H1 (cell line): ENCODE measurements around the gene FASN. TPM values are rescaled to one million over a fixed set of nuclear protein-coding genes. Genes with fewer than 3 reads are reported as not detected.

Experiments used
- CHD2 ChIP-seq: IDR thresholded peaks from 2 replicates; pipeline ENCODE4 v1.6.1; 2012; ENCODE audit warnings: low read length, improper control_type of control experiment
- USF2 ChIP-seq: IDR thresholded peaks from 2 replicates; pipeline ENCODE4 v1.6.1; 2011; ENCODE audit warnings: low read length, improper control_type of control experiment
- polyA plus RNA-seq, 7 experiments: library from polyadenylated mRNA; depleted of rRNA in 3 of 7; stranded (reverse) in 5 of 7; unstranded in 2 of 7; fragments of >200 nt in 5 of 7; fragments of 200-250 nt in 2 of 7; gene quantifications; 1 replicate in 5 of 7; 2 replicates in 1 of 7; 4 replicates in 1 of 7; pipeline versions ENCODE4 v1.2.1 to v1.2.3, GENCODE V29; 2011 to 2013; ENCODE audit warnings: missing spikeins in 2 of 7, mixed read lengths in 2 of 7
- total RNA-seq: library from RNA; stranded (reverse); fragmentation: NEBNext Ultra II Directional; extraction: Animal tissue kit (Norgen Biotek cat#: 25700); gene quantifications from 2 replicates; pipeline ENCODE4 v1.2.1, GENCODE V29; 2021
- TF ChIP-seq, protein P1 (sequence below): fragments of 300-600 bp; sonication (generic); IDR thresholded peaks from 2 replicates; pipeline ENCODE4 v1.7.1; 2012; ENCODE audit warnings: low read length, moderate library complexity, mild to moderate bottlenecking, inconsistent platforms; ENCODE audit not compliant: insufficient replicate concordance

The FASN gene
- total and polyA plus RNA-seq, 2 of the 8 experiments (the other 6 are each of a cell fraction or from before 2014, with no cell fraction given): 143 to 561 TPM

DNA sequence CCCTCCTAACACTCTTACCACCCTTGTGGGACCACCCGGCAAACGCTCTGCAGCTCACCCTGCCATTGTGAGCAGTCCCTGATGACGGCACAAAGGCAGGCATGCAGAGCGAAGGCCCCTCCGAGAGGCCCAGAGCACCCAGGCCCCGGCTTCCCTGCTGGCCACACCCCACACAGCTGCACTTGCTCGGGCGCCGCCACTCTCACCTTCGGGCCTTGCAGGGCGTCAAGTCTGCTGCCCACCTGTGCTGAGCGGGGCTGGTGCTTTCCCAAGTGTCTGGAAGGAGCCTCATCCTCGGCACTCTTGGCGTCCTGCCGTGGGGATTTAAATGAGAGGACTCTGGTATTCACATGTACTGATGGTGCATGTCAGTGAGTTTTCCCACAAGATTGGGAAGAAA lies 30.3 kb upstream of the FASN start (continued):
- TF ChIP-seq, protein P1, sequence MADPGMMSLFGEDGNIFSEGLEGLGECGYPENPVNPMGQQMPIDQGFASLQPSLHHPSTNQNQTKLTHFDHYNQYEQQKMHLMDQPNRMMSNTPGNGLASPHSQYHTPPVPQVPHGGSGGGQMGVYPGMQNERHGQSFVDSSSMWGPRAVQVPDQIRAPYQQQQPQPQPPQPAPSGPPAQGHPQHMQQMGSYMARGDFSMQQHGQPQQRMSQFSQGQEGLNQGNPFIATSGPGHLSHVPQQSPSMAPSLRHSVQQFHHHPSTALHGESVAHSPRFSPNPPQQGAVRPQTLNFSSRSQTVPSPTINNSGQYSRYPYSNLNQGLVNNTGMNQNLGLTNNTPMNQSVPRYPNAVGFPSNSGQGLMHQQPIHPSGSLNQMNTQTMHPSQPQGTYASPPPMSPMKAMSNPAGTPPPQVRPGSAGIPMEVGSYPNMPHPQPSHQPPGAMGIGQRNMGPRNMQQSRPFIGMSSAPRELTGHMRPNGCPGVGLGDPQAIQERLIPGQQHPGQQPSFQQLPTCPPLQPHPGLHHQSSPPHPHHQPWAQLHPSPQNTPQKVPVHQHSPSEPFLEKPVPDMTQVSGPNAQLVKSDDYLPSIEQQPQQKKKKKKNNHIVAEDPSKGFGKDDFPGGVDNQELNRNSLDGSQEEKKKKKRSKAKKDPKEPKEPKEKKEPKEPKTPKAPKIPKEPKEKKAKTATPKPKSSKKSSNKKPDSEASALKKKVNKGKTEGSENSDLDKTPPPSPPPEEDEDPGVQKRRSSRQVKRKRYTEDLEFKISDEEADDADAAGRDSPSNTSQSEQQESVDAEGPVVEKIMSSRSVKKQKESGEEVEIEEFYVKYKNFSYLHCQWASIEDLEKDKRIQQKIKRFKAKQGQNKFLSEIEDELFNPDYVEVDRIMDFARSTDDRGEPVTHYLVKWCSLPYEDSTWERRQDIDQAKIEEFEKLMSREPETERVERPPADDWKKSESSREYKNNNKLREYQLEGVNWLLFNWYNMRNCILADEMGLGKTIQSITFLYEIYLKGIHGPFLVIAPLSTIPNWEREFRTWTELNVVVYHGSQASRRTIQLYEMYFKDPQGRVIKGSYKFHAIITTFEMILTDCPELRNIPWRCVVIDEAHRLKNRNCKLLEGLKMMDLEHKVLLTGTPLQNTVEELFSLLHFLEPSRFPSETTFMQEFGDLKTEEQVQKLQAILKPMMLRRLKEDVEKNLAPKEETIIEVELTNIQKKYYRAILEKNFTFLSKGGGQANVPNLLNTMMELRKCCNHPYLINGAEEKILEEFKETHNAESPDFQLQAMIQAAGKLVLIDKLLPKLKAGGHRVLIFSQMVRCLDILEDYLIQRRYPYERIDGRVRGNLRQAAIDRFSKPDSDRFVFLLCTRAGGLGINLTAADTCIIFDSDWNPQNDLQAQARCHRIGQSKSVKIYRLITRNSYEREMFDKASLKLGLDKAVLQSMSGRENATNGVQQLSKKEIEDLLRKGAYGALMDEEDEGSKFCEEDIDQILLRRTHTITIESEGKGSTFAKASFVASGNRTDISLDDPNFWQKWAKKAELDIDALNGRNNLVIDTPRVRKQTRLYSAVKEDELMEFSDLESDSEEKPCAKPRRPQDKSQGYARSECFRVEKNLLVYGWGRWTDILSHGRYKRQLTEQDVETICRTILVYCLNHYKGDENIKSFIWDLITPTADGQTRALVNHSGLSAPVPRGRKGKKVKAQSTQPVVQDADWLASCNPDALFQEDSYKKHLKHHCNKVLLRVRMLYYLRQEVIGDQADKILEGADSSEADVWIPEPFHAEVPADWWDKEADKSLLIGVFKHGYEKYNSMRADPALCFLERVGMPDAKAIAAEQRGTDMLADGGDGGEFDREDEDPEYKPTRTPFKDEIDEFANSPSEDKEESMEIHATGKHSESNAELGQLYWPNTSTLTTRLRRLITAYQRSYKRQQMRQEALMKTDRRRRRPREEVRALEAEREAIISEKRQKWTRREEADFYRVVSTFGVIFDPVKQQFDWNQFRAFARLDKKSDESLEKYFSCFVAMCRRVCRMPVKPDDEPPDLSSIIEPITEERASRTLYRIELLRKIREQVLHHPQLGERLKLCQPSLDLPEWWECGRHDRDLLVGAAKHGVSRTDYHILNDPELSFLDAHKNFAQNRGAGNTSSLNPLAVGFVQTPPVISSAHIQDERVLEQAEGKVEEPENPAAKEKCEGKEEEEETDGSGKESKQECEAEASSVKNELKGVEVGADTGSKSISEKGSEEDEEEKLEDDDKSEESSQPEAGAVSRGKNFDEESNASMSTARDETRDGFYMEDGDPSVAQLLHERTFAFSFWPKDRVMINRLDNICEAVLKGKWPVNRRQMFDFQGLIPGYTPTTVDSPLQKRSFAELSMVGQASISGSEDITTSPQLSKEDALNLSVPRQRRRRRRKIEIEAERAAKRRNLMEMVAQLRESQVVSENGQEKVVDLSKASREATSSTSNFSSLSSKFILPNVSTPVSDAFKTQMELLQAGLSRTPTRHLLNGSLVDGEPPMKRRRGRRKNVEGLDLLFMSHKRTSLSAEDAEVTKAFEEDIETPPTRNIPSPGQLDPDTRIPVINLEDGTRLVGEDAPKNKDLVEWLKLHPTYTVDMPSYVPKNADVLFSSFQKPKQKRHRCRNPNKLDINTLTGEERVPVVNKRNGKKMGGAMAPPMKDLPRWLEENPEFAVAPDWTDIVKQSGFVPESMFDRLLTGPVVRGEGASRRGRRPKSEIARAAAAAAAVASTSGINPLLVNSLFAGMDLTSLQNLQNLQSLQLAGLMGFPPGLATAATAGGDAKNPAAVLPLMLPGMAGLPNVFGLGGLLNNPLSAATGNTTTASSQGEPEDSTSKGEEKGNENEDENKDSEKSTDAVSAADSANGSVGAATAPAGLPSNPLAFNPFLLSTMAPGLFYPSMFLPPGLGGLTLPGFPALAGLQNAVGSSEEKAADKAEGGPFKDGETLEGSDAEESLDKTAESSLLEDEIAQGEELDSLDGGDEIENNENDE: no peak
- TF ChIP-seq CHD2 (no peak), USF2 (no peak)
- TF ChIP-seq, all 59 proteins: peak for 0
